Upper lobe of left lung (tissue), 6 donors: ENCODE data around the gene MT1G. TPM values are rescaled to one million over a fixed set of nuclear protein-coding genes. Genes with fewer than 3 reads are reported as not detected.
A peak's percentile ranks its signal among the peaks of the same experiment; 100 is the strongest.

Experiments
- ATAC-seq, 2 donors: fragments of 200-7000 bp; cut with Tn5 transposase; one replicate each; pipeline ENCODE4 v1.9.1; 2022; ENCODE audit warnings: mild to moderate bottlenecking in 2 of 2, moderate library complexity in 2 of 2; ENCODE audit not compliant: low FRiP score in 2 of 2
- DNase-seq, 2 donors: peaks; one replicate each; pipeline ENCODE4 v3.0.0-alpha.2; 2019 to 2020
- H3K27ac ChIP-seq, 4 donors: fragments of 200-600 bp; sonication (generic); one replicate each; pipeline ENCODE4 v1.5.1; 2016 to 2019
- H3K27me3 ChIP-seq, 4 donors: fragments of 200-600 bp; sonication (generic); one replicate each; pipeline ENCODE4 v1.5.1; 2017 to 2019
- H3K36me3 ChIP-seq, 4 donors: fragments of 200-600 bp; sonication (generic); one replicate each; pipeline ENCODE4 v1.5.1; 2016 to 2019
- H3K4me1 ChIP-seq, 4 donors: fragments of 200-600 bp; sonication (generic); one replicate each; pipeline ENCODE4 v1.5.1; 2018 to 2019
- H3K4me3 ChIP-seq, 4 donors: fragments of 200-600 bp; sonication (generic); one replicate each; pipeline ENCODE4 v1.5.1; 2017 to 2019; ENCODE audit warnings: mild to moderate bottlenecking in 2 of 4, moderate library complexity in 1 of 4
- H3K9me3 ChIP-seq, 4 donors: fragments of 200-600 bp; sonication (generic); one replicate each; pipeline ENCODE4 v1.5.1; 2018 to 2019
- EP300 ChIP-seq, 4 donors: sonication (generic); formaldehyde crosslinking; IDR thresholded peaks; one replicate each; pipeline ENCODE4 v1.5.1; 2017; ENCODE audit warnings: antibody characterized with exemption in 4 of 4, control low read depth in 2 of 4
- POLR2A ChIP-seq, 4 donors: fragments of 450-650 bp; IDR thresholded peaks; one replicate each; pipeline ENCODE4 v1.5.1; 2016 to 2017; ENCODE audit warnings: antibody characterized with exemption in 4 of 4, mild to moderate bottlenecking in 2 of 4
- POLR2AphosphoS5 ChIP-seq, 2 donors: sonication (generic); formaldehyde crosslinking; IDR thresholded peaks; one replicate each; pipeline ENCODE4 v1.5.1; 2017; ENCODE audit warnings: antibody characterized with exemption in 2 of 2
- WGBS, 2 donors: methylation state at CpG; one replicate each; pipeline ENCODE4 v1.1.5; 2017 to 2018; 5-methylcytosine and 5-hydroxymethylcytosine counted together
- total RNA-seq, 6 donors: library from RNA; depleted of rRNA in 4 of 6; stranded (reverse); fragments of >200 nt in 4 of 6; gene quantifications; one replicate each; pipeline versions ENCODE4 v1.1.0 to v1.2.1, GENCODE V29; 2016 to 2021
- TF ChIP-seq, protein P1 (sequence below), 6 experiments: fragments of 450-650 bp in 4 of 6; fragments of 200-600 bp in 2 of 6; sonication (generic) in 2 of 6; IDR thresholded peaks; one replicate each; pipeline ENCODE4 v1.5.1; 2016 to 2019; ENCODE audit warnings: antibody characterized with exemption in 6 of 6
- donor health status: DM: no; HTN: no; CAD: no; lungs with moderate emphysema.
- donor health status: DM: no; HTN: yes; CAD: no; lungs with severe emphysema.

The MT1G gene
- total RNA-seq, 6 donors from 2014 or later: 4.5 to 93.0 (median 14.0) TPM; not detected in 1

DNA sequence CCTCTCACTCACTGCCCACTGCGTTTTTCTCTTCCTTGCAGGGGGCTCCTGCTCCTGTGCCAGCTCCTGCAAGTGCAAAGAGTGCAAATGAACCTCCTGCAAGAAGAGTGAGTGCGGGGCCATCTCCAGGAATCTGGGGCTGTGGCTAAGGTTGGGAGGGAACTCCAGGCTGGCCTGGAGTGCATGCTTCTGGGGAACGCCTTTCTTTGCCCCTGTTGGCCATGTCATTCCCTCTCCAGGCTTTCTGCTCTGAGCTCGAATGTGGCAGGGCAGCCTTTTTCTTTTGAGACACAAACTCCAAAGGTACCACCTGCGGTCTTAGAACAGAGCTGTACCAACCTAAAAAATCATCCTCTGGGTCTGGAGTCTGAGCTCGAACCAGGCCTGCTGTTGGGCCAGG is 49.7 kb downstream of the MT1G start:
- H3K4me3 ChIP-seq: peak overlapping the region in 1 of 4 donors; percentile 55
- H3K9me3 ChIP-seq: no peaks in the 10 kb centered on the region
- H3K36me3 ChIP-seq: no peaks in the 10 kb centered on the region
- H3K4me1 ChIP-seq: peaks cover 5 to 16% (median 13%) of the 10 kb centered on the region in 4 donors
- no peak for ATAC-seq
- H3K27me3 ChIP-seq: no peaks in the 10 kb centered on the region
- DNase-seq: no peak
- 83% methylated on average over 6 of the region's 6 CpGs for WGBS, 2 donors
- H3K27ac ChIP-seq: peak overlapping the region in 3 of 4 donors; percentile 67 to 85 (median 78)
- TF ChIP-seq POLR2AphosphoS5 (IDR thresholded peaks at IDR 0.05): no peak

DNA sequence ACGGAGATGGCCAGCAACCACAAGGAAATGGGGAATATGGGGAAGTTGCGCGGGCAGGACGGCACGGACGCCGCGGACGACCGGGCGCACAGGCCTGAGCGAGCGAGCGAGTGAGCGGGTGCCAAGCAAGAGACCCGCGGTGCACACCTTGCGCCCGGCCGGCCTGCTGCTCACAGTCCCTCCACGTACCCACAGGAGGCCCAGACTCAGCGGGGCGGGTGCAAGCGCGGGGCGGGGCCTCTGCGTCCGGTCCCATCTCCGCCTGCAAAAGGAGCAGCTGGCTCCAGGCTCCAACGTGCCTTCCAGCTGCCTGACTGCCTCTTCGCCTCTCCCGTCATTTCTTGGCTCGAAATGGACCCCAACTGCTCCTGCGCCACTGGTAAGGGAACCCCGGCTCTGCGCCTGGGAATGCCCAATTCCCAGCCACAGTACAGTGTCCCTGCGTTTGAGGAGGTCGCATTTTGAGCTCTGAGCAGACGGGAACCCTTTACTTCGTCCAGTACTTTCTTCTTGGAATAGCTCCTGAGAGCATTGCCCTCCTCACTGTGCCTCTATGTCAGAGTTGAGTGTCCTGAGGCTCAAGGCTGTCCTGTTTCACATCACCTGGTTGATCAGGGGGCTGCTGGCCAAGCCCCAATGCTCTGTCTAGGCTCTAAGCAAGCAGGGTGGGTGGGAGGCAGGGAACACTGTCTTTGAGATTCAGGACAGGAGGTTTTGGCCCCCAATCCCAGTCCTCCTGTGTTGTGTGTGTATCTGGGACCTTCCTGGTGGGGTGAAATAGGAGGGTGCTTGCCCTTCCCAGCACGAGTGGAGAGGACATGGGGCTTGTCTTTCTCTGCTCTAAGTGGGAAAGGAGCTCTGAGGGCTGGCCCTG is 50.4 kb downstream of the MT1G start:
- peak overlapping the region; percentile 5 to 55 (median 50) for H3K4me3 ChIP-seq
- H3K27ac ChIP-seq: peak overlapping the region; percentile 67 to 86 (median 82)
- peak; percentile 81 to 94 for DNase-seq
- H3K27me3 ChIP-seq: no peaks in the 10 kb centered on the region
- no peaks in the 10 kb centered on the region for H3K9me3 ChIP-seq
- TF ChIP-seq, protein P1, sequence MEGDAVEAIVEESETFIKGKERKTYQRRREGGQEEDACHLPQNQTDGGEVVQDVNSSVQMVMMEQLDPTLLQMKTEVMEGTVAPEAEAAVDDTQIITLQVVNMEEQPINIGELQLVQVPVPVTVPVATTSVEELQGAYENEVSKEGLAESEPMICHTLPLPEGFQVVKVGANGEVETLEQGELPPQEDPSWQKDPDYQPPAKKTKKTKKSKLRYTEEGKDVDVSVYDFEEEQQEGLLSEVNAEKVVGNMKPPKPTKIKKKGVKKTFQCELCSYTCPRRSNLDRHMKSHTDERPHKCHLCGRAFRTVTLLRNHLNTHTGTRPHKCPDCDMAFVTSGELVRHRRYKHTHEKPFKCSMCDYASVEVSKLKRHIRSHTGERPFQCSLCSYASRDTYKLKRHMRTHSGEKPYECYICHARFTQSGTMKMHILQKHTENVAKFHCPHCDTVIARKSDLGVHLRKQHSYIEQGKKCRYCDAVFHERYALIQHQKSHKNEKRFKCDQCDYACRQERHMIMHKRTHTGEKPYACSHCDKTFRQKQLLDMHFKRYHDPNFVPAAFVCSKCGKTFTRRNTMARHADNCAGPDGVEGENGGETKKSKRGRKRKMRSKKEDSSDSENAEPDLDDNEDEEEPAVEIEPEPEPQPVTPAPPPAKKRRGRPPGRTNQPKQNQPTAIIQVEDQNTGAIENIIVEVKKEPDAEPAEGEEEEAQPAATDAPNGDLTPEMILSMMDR (IDR thresholded peaks at IDR 0.05): peak in 4 of 6 experiments; percentile 7 to 54 (median 33)
- TF ChIP-seq EP300 (IDR thresholded peaks at IDR 0.05): no peak
- TF ChIP-seq POLR2A (IDR thresholded peaks at IDR 0.05): peak in 3 of 4 donors; percentile 37 to 64 (median 63)
- TF ChIP-seq POLR2AphosphoS5 (IDR thresholded peaks at IDR 0.05): peak; percentile 77 to 79
- peaks cover 5 to 16% (median 13%) of the 10 kb centered on the region in 4 donors for H3K4me1 ChIP-seq
- H3K36me3 ChIP-seq: no peaks in the 10 kb centered on the region
- peak; percentile 91 to 93 for ATAC-seq
- WGBS, 2 donors: 7 to 16% methylated on average over 12 to 15 of the region's 41 CpGs

Other genes with a start within 250 kb of the MT1G start
- 100 to 1,000 TPM in 3 of 6 donors, 10 to 100 TPM in 3; 67.1 to 344 (median 98.0) TPM for gene AMFR, start 242.5 kb downstream of the MT1G start, total RNA-seq
- 10 to 100 TPM; 28.3 to 88.2 (median 51.7) TPM for gene NUDT21, start 216.7 kb downstream of the MT1G start, total RNA-seq
- gene OGFOD1, start 216.5 kb downstream of the MT1G start, total RNA-seq: 10 to 100 TPM; 19.8 to 72.3 (median 29.7) TPM
- gene BBS2, start 148.0 kb downstream of the MT1G start, total RNA-seq: 100 to 1,000 TPM in 1 of 6 donors, 10 to 100 TPM in 5; 27.5 to 188 (median 35.4) TPM
- not detected for gene MT4, start 103.0 kb downstream of the MT1G start, total RNA-seq
- gene MT3, start 78.5 kb downstream of the MT1G start, total RNA-seq: 1 to 10 TPM in 2 of 6 donors, not detected in 4; 1.4 to 1.5 TPM
- gene MT2A, start 59.5 kb downstream of the MT1G start, total RNA-seq: 100 to 1,000 TPM; 137 to 552 (median 338) TPM
- gene MT1E, start 42.3 kb downstream of the MT1G start, total RNA-seq: 100 to 1,000 TPM in 5 of 6 donors, 10 to 100 TPM in 1; 72.3 to 546 (median 187) TPM
- 100 to 1,000 TPM in 1 of 6 donors, 10 to 100 TPM in 4, 1 to 10 TPM in 1; 8.4 to 194 (median 37.0) TPM for gene MT1M, start 35.4 kb downstream of the MT1G start, total RNA-seq
- 10 to 100 TPM in 4 of 6 donors, 1 to 10 TPM in 1, not detected in 1; 5.4 to 59.1 (median 13.4) TPM for gene MT1A, start 29.4 kb downstream of the MT1G start, total RNA-seq
- gene MT1B, start 16.2 kb downstream of the MT1G start, total RNA-seq: not detected
- 10 to 100 TPM in 2 of 6 donors, 1 to 10 TPM in 4; 4.7 to 21.0 (median 8.6) TPM for gene MT1F, start 10.1 kb downstream of the MT1G start, total RNA-seq
- gene MT1H, start 1.7 kb upstream of the MT1G start, total RNA-seq: 1 to 10 TPM in 2 of 6 donors, not detected in 4; 2.9 to 9.3 TPM
- 100 to 1,000 TPM in 4 of 6 donors, 10 to 100 TPM in 2; 77.5 to 552 (median 151) TPM for gene MT1X, start 14.4 kb upstream of the MT1G start, total RNA-seq
- gene NUP93, start 62.1 kb upstream of the MT1G start, total RNA-seq: 10 to 100 TPM; 30.9 to 57.3 (median 45.3) TPM
- gene SLC12A3, start 197.1 kb upstream of the MT1G start, total RNA-seq: under 1 TPM in 2 of 6 donors, not detected in 4; 0.06 to 0.61 TPM